Astrocyte (in vitro differentiated cells and primary cell): ENCODE measurements around the gene GNG12. TPM values are rescaled to one million over a fixed set of nuclear protein-coding genes. Genes with fewer than 3 reads are reported as not detected.
A peak's percentile ranks its signal among the peaks of the same experiment; 100 is the strongest.

ENCODE experiments used
- DNase-seq: peaks from one replicate; pipeline ENCODE4 v3.0.0-alpha.2; 2010; ENCODE audit warnings: low read depth
- FAIRE-seq: peaks from 2 replicates; lab custom pipeline; 2011; peaks lifted over from hg19 to GRCh38; lab: Jason Lieb, UNC
- H2AFZ ChIP-seq: 2 replicates; pipeline ENCODE4 v1.6.0; 2012; ENCODE audit warnings: low read depth, low read length, inconsistent platforms
- H3K27ac ChIP-seq: 2 replicates; pipeline ENCODE4 v1.5.1; 2011; ENCODE audit warnings: low read depth, low read length, inconsistent platforms
- H3K27me3 ChIP-seq: 2 replicates; pipeline ENCODE4 v1.6.0; 2011; ENCODE audit warnings: low read length, inconsistent platforms; ENCODE audit not compliant: insufficient read depth
- H3K36me3 ChIP-seq: 2 replicates; pipeline ENCODE4 v1.5.1; 2011; ENCODE audit warnings: low read length, inconsistent platforms; ENCODE audit not compliant: insufficient read depth
- H3K4me1 ChIP-seq: 2 replicates; pipeline ENCODE4 v1.5.1; 2011; ENCODE audit warnings: low read length, inconsistent platforms; ENCODE audit not compliant: insufficient read depth
- H3K4me2 ChIP-seq: 2 replicates; pipeline ENCODE4 v1.6.0; 2012; ENCODE audit warnings: low read length, inconsistent platforms
- H3K4me3 ChIP-seq: 2 replicates; pipeline ENCODE4 v1.5.1; 2011; ENCODE audit warnings: low read depth, mild to moderate bottlenecking, low read length, inconsistent platforms; ENCODE audit not compliant: insufficient read depth
- H3K79me2 ChIP-seq: 2 replicates; pipeline ENCODE4 v1.6.0; 2012; ENCODE audit warnings: mild to moderate bottlenecking, low read length, inconsistent platforms; ENCODE audit not compliant: insufficient read depth
- H3K9ac ChIP-seq: 2 replicates; pipeline ENCODE4 v1.6.0; 2012; ENCODE audit warnings: mild to moderate bottlenecking, low read length, inconsistent platforms
- H3K9me3 ChIP-seq: 2 replicates; pipeline ENCODE4 v1.5.1; 2012; ENCODE audit warnings: low read depth, mild to moderate bottlenecking, low read length, inconsistent platforms; ENCODE audit not compliant: insufficient read depth
- H4K20me1 ChIP-seq: 2 replicates; pipeline ENCODE4 v1.6.0; 2012; ENCODE audit warnings: low read length, inconsistent platforms; ENCODE audit not compliant: insufficient read depth
- H3K27ac Mint-ChIP-seq: one replicate; pipeline ENCODE4 v1.8.0; 2021; ENCODE audit warnings: mild to moderate bottlenecking, mixed read lengths; ENCODE audit not compliant: unreplicated experiment
- H3K27me3 Mint-ChIP-seq: one replicate; pipeline ENCODE4 v1.8.0; 2021; ENCODE audit warnings: low read depth, mixed read lengths; ENCODE audit not compliant: unreplicated experiment
- H3K36me3 Mint-ChIP-seq: one replicate; pipeline ENCODE4 v1.8.0; 2021; ENCODE audit warnings: low read depth, mixed read lengths; ENCODE audit not compliant: unreplicated experiment
- H3K4me1 Mint-ChIP-seq: one replicate; pipeline ENCODE4 v1.8.0; 2021; ENCODE audit warnings: low read depth, mixed read lengths; ENCODE audit not compliant: unreplicated experiment
- H3K4me3 Mint-ChIP-seq: one replicate; pipeline ENCODE4 v1.8.0; 2021; ENCODE audit warnings: mild to moderate bottlenecking, moderate library complexity, mixed read lengths; ENCODE audit not compliant: unreplicated experiment
- H3K9me3 Mint-ChIP-seq: one replicate; pipeline ENCODE4 v1.8.0; 2021; ENCODE audit warnings: mild to moderate bottlenecking, mixed read lengths; ENCODE audit not compliant: unreplicated experiment
- CTCF ChIP-seq: IDR thresholded peaks from 2 replicates; pipeline ENCODE4 v1.5.1; 2011; ENCODE audit warnings: low read depth, mild to moderate bottlenecking, inconsistent platforms, low read length, moderate library complexity; ENCODE audit not compliant: insufficient read depth
- EZH2 ChIP-seq: IDR thresholded peaks from 2 replicates; pipeline ENCODE4 v1.6.1; 2012; ENCODE audit warnings: mild to moderate bottlenecking, low read length, inconsistent platforms; ENCODE audit not compliant: insufficient read depth
- total RNA-seq: library from RNA; stranded (reverse); gene quantifications from 2 replicates; pipeline ENCODE4 v1.2.1, GENCODE V29; 2021

Gene GNG12
- total RNA-seq, 1 donor from 2014 or later, result 101 TPM

GRCh38 chr1:67839826-67840225 is 6.6 kb upstream of the GNG12 start:
- Histone ChIP-seq H3K36me3 (no peaks in the 10 kb centered on the region), H2AFZ (no peak overlapping the region), H3K79me2 (no peaks in the 10 kb centered on the region), H4K20me1 (no peaks in the 10 kb centered on the region), H3K9ac (peak overlapping the region; percentile 20), H3K27ac (peak overlapping the region; percentile 73), H3K4me3 (no peak overlapping the region), H3K4me1 (peaks cover 32% of the 10 kb centered on the region), H3K9me3 (no peaks in the 10 kb centered on the region), H3K4me2 (peak overlapping the region; percentile 55), H3K27me3 (no peaks in the 10 kb centered on the region)
- no peak for TF ChIP-seq EZH2
- Mint-ChIP-seq H3K4me1 (peaks cover 23% of the 10 kb centered on the region), H3K9me3 (no peaks in the 10 kb centered on the region), H3K27ac (peak overlapping the region; percentile 85), H3K4me3 (no peak overlapping the region), H3K36me3 (no peaks in the 10 kb centered on the region), H3K27me3 (no peaks in the 10 kb centered on the region)
- no peak for DNase-seq
- no peak for FAIRE-seq

GRCh38 chr1:67838180-67838910 is 5.1 kb upstream of the GNG12 start:
- Histone ChIP-seq H4K20me1 (no peaks in the 10 kb centered on the region), H3K79me2 (peaks cover 5% of the 10 kb centered on the region), H3K4me1 (peaks cover 46% of the 10 kb centered on the region), H3K4me2 (no peak overlapping the region), H3K27ac (peak overlapping the region; percentile 33), H3K27me3 (no peaks in the 10 kb centered on the region), H3K9ac (no peak overlapping the region), H2AFZ (peak overlapping the region; percentile 20), H3K36me3 (no peaks in the 10 kb centered on the region), H3K9me3 (no peaks in the 10 kb centered on the region), H3K4me3 (no peak overlapping the region)
- no peaks in the 10 kb centered on the region for H3K36me3 Mint-ChIP-seq
- TF ChIP-seq EZH2 (no peak), CTCF (no peak)
- H3K4me3 Mint-ChIP-seq, result no peak overlapping the region
- no peaks in the 10 kb centered on the region for H3K9me3 Mint-ChIP-seq
- peaks cover 28% of the 10 kb centered on the region for H3K4me1 Mint-ChIP-seq
- DNase-seq, result peak; percentile 79
- peak; percentile 54 for FAIRE-seq
- no peaks in the 10 kb centered on the region for H3K27me3 Mint-ChIP-seq
- no peak overlapping the region for H3K27ac Mint-ChIP-seq

DNA sequence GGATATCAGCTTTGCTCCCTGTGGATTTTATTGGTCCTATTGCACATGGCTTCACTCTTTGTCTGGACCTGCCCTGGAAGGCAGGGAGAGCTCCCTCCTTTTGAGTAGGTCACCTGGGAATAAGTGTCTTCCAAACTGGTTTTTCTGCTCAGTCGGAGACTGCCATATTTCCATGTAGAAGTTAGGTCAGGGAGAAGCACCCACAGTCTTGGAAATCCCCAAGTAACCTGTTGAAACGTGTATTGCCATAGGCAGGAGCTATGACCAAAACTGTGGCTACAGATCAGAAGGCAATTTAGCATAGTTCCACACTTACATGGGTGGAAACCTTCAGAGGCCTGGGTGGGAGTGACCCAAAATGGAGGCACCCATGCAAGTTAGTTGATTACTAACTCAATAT is 3.5 kb upstream of the GNG12 start:
- Histone ChIP-seq H3K27me3 (no peaks in the 10 kb centered on the region), H3K79me2 (peaks cover 20% of the 10 kb centered on the region), H3K4me1 (peaks cover 46% of the 10 kb centered on the region), H3K27ac (no peak overlapping the region), H4K20me1 (peaks cover 4% of the 10 kb centered on the region), H3K4me2 (no peak overlapping the region), H3K9me3 (no peaks in the 10 kb centered on the region), H2AFZ (no peak overlapping the region), H3K9ac (no peak overlapping the region), H3K4me3 (no peak overlapping the region), H3K36me3 (no peaks in the 10 kb centered on the region)
- Mint-ChIP-seq H3K4me3 (no peak overlapping the region), H3K9me3 (no peaks in the 10 kb centered on the region), H3K27me3 (no peaks in the 10 kb centered on the region), H3K4me1 (peaks cover 28% of the 10 kb centered on the region), H3K36me3 (no peaks in the 10 kb centered on the region), H3K27ac (no peak overlapping the region)
- FAIRE-seq, result no peak
- TF ChIP-seq EZH2, result no peak
- TF ChIP-seq CTCF, result no peak
- no peak for DNase-seq
